GM18517 (cell line): ENCODE measurements around the gene PRR4.

Experiments used
- ATAC-seq: cut with Tn5 transposase; IDR thresholded peaks from one replicate; pipeline ENCODE4 v1.9.1; 2021; ENCODE audit warnings: mild to moderate bottlenecking, moderate library complexity; ENCODE audit not compliant: unreplicated experiment

Gene PRR4

GRCh38 chr12:10802587-10802986, 46.7 kb downstream of the PRR4 start, which contains the start of gene TAS2R7:
TAS2R7 (minus strand) TSS chr12:10802627; CDS start chr12:10802570, 57 bp downstream.
- ATAC-seq: no peak

GRCh38 chr12:10801741-10802140, 47.5 kb downstream of the PRR4 start:
- ATAC-seq: no peak
